HG02678 (cell line): ENCODE measurements around the gene SMARCC2.
A peak's percentile ranks its signal among the peaks of the same experiment; 100 is the strongest.

Experiments
- ATAC-seq: cut with Tn5 transposase; IDR thresholded peaks from one replicate; pipeline ENCODE4 v1.9.1; 2021; ENCODE audit warnings: mild to moderate bottlenecking, moderate library complexity; ENCODE audit not compliant: unreplicated experiment

The SMARCC2 gene

DNA sequence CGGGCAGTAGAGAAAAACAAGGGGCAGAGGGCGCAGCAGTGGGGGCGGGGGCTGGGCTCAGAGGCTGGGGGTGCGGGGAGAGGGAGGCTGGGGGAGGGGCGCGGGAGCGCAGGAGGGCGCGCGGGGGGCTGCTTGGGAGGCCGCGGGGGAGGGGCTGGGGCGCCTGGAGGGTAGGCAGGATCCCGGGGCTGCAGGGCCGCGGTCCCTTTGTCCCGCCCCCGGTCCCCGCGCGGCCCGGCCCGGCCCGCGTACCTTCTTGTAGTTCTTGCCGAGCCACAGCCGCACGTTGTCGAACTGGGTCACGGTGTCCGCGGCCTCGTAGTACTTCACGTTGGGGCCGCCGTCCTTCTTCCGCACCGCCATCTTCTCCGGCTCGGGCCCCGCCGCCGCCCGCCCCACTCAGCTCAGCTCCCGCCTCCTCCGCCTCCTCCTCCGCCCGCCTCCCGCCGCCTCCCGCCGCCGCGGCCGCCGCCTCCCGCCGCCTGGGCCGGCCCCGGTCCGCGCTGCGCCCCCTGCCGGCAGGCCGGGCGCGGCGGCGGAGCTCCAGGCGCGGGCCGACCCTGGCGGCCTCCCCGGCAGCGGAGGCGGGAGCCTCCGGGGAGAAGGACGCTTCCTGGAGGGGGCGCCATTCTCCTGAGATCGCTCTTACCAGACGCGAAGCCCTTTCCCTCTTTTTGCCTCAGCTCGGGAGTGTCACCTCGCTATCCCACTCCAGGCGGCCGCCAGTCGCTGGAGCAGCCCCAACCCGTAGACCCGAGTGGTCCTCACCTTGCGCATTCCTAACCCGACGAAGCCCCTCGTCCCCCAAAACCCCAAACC, at the start of gene SMARCC2:
SMARCC2 (minus strand) TSS at position 385 of the 819 bp plus-strand sequence; CDS start at position 363, 22 bp downstream.
- peak; percentile 79 for ATAC-seq

DNA sequence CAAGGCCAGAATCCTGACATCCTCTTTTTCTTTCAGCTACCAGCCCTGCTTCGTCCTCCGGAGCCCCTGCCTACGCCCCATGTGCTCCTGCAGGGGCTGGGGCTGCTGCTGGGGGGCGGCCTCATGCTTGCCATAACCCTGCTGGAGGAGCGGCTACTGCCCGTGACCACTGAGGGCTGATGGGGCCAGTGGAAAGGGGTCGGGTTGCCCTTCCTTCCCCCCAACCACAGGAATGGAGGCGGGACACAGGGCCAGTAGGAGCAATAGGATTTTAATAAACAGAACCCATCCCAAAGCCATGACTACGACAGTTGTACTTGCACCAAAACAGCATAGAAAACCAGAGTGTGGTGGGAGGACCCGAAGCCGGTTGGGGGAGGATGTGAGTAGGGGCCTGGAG, 48.3 kb upstream of the SMARCC2 start:
- no peak for ATAC-seq

DNA sequence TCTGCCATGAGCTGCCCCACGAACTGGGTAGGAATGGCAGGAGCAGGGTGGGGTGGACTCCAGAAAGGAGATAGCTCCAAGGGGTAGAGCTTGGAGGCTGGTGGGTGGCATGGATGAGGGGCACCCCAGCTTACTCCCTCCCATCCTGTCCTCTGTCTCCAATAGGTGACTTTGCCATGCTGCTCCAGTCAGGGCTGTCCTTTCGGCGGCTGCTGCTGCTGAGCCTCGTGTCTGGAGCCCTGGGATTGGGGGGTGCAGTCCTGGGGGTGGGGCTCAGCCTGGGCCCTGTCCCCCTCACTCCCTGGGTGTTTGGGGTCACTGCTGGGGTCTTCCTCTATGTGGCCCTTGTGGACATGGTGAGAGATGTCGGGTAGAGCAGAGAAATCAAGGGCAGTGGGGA, 47.7 kb upstream of the SMARCC2 start:
- ATAC-seq = no peak

DNA sequence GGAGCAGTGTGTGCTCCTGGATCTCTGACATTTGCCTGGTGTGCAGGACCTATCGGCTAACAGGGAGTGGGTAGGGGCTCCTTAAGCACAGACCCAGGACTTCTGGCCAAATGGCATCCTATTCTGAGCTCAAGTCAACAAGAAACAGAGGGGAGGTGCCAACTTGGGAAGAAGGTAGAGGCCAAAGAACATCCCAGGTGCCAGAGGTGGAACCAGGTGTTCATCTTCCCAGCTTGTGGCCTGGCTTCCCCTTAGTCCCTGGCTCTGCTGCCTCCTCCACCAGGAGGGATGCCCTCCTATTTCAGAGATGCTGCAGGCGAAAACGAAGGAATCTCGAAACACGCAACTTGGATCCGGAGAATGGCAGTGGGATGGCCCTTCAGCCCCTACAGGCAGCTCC, 46.8 kb upstream of the SMARCC2 start:
- no peak for ATAC-seq

DNA sequence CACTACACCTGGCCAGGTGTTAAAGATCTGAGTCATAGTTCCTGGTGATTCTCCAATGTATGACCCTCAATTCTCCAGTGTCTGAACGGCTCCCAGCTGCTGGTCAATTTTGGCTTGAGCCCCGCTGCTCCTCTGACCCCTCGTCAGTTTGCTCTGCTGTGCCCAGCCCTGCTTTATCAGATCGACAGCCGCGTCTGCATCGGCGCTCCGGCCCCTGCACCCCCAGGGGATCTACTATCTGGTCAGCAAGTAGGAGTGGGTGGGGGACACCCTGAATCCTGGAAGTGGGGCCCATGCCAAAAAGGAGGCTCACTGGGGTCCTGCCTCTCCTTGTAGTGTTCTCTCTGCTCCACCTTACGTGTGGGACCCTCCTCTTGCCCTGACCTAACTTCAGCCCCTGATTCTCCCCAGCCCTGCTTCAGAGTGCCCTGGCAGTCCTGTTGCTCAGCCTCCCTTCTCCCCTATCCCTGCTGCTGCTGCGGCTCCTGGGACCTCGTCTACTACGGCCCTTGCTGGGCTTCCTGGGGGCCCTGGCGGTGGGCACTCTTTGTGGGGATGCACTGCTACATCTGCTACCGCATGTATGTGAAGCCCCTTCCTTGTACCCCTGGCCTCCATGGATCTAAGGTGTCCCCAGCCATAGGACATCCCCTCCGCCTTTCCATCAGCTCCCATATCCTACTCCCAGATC, 45.6 kb upstream of the SMARCC2 start:
- no peak for ATAC-seq

DNA sequence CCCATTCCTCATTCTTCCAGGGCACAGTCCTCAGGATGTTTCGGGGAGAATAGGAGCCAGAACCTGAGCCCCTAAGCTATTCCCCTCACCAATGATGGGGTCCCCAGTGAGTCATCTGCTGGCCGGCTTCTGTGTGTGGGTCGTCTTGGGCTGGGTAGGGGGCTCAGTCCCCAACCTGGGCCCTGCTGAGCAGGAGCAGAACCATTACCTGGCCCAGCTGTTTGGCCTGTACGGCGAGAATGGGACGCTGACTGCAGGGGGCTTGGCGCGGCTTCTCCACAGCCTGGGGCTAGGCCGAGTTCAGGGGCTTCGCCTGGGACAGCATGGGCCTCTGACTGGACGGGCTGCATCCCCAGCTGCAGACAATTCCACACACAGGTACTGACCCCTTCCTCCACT, 41.9 kb upstream of the SMARCC2 start:
- no peak for ATAC-seq

DNA sequence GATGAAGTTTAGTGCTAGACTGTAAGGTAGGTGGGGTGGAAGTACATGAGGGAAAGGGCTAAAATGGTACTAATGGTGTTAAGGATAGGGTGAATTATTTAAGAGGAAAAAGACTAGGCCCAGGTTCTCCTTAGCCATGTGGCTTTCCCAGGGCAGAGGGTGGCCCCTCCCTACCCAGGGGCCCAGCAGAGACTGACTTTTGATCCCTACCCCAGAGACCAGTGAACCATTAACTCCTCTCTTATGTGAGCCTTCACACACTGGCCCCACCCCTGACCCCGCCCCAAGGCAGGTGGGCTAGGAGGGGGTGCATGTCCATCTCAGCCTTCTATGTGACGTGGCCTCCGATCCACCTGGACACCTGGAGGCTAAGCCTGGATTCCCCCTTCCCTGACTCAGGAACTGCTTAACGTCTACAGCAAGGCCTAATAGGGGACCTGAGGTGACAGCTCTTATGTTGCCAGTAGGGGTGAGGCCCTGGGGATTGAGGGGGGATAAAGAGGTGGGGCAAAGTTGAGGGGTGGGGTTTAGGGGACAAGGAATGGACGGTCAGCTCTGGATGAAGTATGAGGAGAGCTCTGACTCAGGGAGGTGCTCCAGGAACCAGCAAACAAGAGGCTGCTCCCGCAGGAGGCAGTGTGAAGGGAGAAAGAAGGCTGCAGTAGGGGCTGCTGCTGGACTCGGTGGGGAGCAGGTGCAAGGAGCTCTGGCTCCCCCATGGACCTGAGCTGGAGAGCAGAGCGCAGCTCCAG, 41.3 kb upstream of the SMARCC2 start:
- ATAC-seq = no peak

DNA sequence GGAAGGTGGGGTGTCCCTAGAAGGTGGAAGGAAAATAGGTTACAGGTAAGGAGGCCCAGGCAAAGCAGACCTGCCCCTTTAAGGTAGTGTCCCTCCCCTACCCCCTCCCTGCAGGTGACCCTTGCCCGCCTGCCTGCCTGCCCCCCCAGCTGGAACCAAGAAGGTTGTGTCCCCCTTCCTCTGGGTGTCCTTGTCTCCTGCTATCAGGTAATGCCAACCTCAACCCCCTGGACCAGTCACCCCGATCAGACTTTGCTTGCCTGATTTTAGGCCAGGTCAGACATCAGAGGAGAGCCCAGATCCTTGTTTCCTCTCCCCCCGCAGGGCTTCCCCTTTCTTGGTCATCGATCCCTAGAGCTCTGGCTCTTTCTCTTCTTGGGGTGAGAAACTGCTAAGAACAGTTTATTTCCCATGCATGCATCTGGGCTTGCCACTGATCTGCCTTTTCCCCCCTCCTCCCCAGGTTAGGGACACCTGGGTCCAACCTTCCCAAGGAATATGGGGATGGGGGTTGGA, 40.7 kb upstream of the SMARCC2 start, which contains the start of gene SLC39A5:
SLC39A5 (plus strand) TSS at position 136 of the 516 bp plus-strand sequence. CDS start 1,224 bp downstream, outside the sequence.
- ATAC-seq = no peak

DNA sequence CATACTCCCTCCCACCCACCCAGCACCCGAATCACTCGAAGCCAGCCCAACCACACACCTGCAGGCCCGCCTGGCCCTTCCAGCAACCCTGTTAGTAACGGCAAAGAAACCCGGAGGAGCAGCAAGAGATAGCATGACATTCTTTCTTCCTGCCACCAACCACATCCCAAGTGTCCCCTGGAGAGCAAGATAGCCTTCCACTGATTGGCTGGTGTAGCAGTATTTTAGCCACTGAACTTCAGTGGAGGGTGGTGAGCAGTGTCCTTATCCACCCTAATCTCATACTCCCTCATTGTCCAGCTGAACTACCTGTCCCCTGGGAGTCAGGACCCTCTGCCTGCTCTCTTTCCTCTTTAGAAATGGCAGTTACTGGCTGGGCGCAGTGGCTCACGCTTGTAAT, 39.8 kb upstream of the SMARCC2 start:
- ATAC-seq = no peak

DNA sequence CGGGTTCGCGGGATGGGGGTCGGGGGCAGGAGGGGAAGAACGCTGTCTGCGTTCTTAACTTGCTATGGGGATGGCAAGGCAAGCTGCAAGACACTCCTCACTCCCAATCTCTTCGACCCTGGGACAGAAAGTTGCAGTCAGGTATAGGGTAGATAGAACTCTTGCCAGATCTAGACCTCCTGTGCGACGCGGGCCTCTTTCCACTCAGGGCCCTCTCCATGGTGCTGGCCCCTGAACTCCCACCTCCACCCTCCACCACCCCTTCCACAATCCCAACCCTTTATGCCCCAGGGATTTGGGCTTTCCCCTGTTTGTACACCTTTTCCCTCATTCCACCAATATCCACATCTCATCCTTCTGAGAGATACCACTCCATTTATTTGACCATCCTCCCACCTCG, 35.7 kb upstream of the SMARCC2 start:
- ATAC-seq = no peak

DNA sequence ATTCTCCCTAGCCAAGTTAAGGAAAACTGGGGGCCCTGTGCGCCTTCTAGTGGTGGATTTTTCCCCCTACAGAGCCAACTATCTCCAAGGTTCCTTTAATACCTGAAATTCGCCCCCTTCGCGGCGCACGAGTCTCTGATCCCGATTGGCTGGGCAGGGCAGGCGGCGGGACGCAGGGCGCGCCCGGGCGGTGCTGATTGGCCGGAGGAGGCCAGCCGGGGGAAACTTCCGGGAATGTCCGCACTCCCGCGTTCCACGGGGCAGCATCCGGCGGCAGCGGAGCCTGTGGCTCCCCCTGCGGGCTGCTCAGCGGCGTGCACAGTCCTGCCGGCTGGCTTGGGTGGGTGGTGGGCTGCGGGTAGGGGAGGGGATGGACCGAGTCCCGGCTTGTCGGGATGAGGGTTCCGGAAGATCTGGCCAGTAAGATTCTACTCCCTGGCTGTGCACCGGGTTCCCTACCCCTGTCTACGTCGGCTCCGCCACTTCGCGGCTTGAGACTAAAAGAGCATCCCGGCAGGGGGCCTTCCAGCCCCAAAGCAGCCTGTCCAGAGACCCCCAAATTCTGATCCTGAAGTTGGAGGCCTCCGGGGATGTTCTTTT, 34.9 kb upstream of the SMARCC2 start, which contains the start of gene NABP2:
NABP2 (plus strand) TSS at position 241 of the 600 bp plus-strand sequence. CDS start 515 bp downstream, outside the sequence.
- peak; percentile 83 for ATAC-seq

DNA sequence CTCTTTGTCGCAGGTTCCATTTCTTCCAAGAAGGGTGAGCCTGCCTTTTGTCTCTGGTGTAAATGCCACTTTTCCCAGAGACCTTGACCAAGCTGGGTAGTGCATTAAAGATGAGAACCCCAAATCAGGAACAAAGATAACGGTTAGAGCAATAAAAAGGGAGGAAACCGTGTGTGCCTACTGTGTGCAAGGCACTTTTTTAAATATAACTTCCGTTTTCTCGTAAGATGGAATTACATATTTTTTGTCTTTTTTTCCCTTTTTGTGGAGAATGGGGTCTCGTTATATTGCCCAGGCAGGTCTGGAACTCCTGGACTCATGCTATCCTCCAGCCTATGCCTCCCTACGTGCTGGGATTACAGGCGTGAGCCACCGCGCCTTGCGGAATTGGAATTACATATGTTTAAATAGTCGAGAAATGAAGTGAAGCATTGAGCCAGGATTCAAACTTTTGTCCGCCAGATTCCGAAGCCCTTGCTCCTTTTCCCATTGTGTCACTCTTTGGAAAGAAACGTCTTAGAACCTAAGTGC, 34.4 kb upstream of the SMARCC2 start:
- no peak for ATAC-seq

DNA sequence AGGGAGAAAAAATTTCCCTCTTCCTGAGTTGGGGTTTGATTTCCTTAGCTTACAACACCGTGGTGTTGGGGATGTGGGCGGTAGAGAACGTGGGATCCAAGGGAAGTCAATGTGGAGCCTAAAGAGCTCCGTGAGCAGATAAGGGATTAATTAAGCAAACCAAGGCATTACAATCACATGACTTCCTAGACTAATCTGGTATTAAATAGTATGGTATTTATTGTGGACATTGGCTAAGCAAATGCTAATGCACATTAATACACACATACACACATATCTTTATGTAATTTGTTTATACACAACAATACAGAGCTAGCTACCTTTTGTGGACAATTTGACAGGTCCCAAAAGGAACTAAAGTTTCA, 33.2 kb upstream of the SMARCC2 start:
- no peak for ATAC-seq

DNA sequence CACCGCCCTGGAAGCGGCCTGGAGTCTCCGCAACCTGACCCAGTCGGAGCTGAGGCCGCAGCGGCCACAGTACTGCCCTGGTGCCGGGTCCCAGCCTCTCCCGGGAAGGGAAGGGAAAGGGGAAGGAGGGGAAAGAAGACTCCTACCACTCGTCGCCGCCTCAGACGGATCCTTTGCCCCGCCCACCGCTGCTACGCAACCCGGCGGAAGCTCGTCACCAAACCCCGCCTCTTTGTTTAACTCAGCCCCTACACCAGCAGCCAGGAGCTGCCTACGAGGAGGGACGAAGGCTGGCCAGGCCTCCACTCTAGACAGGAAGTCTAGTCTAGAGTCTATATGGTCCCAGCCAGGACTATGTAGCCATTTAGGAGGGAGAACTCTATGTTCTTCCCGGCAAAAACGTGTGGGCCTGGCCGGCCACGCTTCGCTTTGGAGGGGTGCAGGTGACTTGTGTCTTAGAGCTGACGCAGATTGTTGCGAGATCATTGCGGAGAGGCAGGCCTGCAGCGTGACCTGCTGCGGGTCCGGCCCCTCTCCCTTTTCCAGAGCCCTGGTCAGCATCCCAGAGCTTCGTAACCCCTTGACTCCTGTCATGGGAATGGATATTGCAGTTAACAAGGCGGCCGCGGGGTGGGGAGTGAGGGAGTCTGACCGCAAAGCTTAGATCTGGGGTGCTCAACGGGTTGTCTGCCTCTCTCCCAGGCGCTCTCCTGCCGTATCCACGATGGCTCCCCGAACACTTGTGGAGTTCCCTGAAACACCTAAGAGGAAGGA, 32.7 kb upstream of the SMARCC2 start, which contains the start of gene RNF41:
RNF41 (minus strand) TSS at position 166 of the 774 bp plus-strand sequence. CDS start 7,875 bp downstream, outside the sequence.
- ATAC-seq = peak; percentile 77

DNA sequence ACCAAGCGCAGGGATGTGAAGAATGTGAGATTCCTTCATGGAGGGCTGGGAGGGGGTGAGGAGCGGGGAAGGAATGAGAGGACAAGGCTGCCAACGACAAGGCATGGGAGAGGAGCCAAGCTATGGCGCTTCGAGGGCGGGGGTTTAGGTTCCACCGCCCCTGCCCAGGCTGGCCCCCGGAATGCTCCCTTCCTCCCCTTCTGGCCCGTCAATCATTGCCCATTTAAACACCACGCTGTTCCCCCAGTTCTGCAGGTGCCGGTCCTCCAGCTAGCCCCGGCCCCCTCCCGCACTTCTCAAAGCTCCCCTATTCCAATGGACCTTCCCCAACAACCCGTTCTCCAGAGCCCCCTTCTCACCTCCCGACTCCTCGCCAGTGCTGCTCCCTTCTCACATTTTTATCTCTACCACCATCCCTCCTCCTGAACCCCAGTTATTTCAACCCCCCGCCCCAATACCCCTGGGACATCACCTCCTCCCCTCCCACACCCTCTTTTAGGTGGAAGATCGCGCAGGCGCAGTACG, 32.0 kb upstream of the SMARCC2 start:
- peak; percentile 17 for ATAC-seq

DNA sequence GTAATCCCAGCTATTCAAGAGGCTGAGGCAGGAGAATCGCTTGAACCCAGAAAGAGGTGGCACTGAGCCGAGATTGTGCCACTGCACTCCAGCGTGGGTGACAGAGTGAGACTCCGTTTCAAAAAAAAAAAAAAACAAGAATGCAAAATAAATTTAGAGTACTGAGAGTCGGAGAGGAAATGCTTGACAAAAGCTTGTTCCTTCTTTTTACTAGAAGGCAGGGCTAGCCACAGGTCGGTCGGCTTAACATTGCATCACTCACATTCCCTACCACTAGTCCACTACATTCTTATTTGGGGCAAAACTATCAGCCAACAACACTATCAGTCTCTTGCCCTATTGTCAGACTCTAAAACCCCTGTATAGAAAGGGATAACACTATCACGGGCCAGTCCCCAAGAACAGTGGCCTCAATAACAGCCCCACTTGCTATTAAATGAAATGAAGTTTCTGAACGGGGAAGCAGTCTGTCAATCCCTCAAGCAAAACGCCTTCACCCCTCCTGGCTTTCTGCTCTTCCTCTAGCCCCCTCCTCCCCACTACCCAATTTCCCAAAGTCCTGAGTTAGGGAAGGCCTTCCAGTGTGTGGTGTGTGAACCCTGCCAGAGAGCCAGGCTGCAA, 31.4 kb upstream of the SMARCC2 start:
- no peak for ATAC-seq

DNA sequence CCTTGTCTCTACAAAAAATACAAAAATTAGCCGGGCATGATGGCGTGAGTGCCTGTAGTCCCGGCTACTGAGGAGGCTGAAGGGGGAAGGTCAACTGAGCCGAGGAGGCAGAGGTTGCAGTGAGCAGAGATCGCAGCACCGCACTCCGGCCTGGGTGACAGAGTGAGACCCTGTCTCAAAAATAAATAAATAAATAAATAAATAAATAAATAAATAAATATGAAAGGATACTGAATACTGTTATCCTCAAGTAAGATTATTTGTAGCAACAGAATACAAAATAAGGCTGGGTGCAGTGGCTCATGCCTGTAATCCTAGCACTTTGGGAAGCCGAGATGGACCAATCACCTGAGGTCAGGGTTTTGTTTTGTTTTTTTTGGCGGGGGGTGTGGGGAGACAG, 30.6 kb upstream of the SMARCC2 start:
- ATAC-seq = no peak

DNA sequence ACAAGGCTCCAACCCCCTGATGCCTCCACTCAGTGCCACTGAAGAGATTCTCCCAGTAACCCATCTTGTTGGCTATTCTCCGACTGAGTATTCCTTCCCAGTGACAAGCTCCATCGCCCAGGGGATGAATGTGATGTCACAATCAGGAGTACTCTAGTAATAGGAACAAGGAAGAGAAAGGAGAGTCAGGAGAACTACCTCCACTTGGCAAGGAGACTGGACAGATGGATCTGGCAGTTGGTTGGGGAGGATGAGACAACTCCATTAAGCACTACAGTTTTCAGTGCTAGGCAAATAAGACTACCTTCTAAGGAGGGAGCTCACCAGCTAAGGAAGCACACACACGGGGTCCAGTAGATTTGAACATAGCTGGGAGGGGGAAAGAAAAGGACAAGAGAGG, 27.2 kb upstream of the SMARCC2 start:
- ATAC-seq = no peak

DNA sequence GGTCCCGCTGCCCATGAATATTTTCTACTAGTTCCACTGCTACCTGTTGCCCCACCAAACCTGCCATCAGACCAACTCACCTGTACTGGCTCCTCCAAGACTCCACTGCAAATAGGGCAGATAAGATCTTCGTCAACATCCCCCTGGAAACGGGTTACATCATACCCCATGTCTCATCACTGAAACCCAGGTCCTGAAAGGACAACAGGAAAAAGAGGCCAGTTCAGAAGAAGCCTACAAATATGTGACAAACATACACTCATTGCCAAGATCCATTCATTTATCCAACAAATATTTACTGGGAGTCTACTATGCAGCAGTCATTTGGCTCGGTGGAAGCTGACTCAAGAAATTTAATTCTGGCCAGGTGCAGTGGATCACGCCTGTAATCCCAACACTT, 24.6 kb upstream of the SMARCC2 start:
- ATAC-seq = no peak
